Measurements from ENCODE around the gene DNPH1. TPM values are rescaled to one million over a fixed set of nuclear protein-coding genes. Genes with fewer than 3 reads are reported as not detected.

The DNPH1 gene
- total and polyA plus RNA-seq, 2 experiments from 2014 or later, result 124 to 136 TPM

- Histone ChIP-seq H3K27ac (no peak overlapping the region), H3K4me2 (no peak overlapping the region), H3K9me2 (replicated peaks; ENCODE audit: insufficient read depth) (no peaks in the 10 kb centered on the region), H3K79me2 (no peaks in the 10 kb centered on the region), H3K4me1 (ENCODE audit: insufficient read depth) (peaks cover 44% of the 10 kb centered on the region), H4K20me1 (ENCODE audit: insufficient read depth, poor library complexity, severe bottlenecking) (no peaks in the 10 kb centered on the region), H3K4me3 (no peak overlapping the region), H3K36me3 (replicated peaks; ENCODE audit: insufficient read depth, low read depth) (no peaks in the 10 kb centered on the region), H3K9me3 (ENCODE audit: low read depth) (no peaks in the 10 kb centered on the region), H2AFZ (no peak overlapping the region), H3K27me3 (no peaks in the 10 kb centered on the region)
- 86% methylated on average over 6 of the region's 6 CpGs for WGBS (ENCODE audit: low lambda C conversion rate, missing lambda C conversion rate)
- TF ChIP-seq CTCF (IDR thresholded peaks at IDR 0.05; ENCODE audit: poor library complexity), result no peak
- TF ChIP-seq EZH2 (IDR thresholded peaks at IDR 0.05; ENCODE audit: borderline replicate concordance), result no peak
- TF ChIP-seq EZH2phosphoT487 (IDR thresholded peaks at IDR 0.05; ENCODE audit: low read depth, severe bottlenecking, unreplicated experiment), result no peak
- no peak for DNase-seq (ENCODE audit: low spot score)
These were observed 36.3 kb upstream of the DNPH1 start for GRCh38 chr6:43265564-43265963.

- H3K9me3 ChIP-seq (ENCODE audit: low read depth), result no peaks in the 10 kb centered on the region
- H3K27me3 ChIP-seq, result no peaks in the 10 kb centered on the region
- no peak overlapping the region for H3K27ac ChIP-seq
- no peaks in the 10 kb centered on the region for H4K20me1 ChIP-seq (ENCODE audit: insufficient read depth, poor library complexity, severe bottlenecking)
- 95% methylated on average over 5 of the region's 5 CpGs for WGBS (ENCODE audit: low lambda C conversion rate, missing lambda C conversion rate)
- H3K4me1 ChIP-seq (ENCODE audit: insufficient read depth), result peaks cover 35% of the 10 kb centered on the region
- H3K36me3 ChIP-seq (replicated peaks; ENCODE audit: insufficient read depth, low read depth), result no peaks in the 10 kb centered on the region
- TF ChIP-seq EZH2phosphoT487 (IDR thresholded peaks at IDR 0.05; ENCODE audit: low read depth, severe bottlenecking, unreplicated experiment) (no peak), EZH2 (IDR thresholded peaks at IDR 0.05; ENCODE audit: borderline replicate concordance) (no peak), CTCF (IDR thresholded peaks at IDR 0.05; ENCODE audit: poor library complexity) (no peak)
- no peaks in the 10 kb centered on the region for H3K79me2 ChIP-seq
- no peaks in the 10 kb centered on the region for H3K9me2 ChIP-seq (replicated peaks; ENCODE audit: insufficient read depth)
- H2AFZ ChIP-seq, result no peak overlapping the region
- H3K4me2 ChIP-seq, result no peak overlapping the region
- DNase-seq (ENCODE audit: low spot score), result no peak
- no peak overlapping the region for H3K4me3 ChIP-seq
These were observed 35.4 kb upstream of the DNPH1 start for GRCh38 chr6:43264599-43265145.

DNA sequence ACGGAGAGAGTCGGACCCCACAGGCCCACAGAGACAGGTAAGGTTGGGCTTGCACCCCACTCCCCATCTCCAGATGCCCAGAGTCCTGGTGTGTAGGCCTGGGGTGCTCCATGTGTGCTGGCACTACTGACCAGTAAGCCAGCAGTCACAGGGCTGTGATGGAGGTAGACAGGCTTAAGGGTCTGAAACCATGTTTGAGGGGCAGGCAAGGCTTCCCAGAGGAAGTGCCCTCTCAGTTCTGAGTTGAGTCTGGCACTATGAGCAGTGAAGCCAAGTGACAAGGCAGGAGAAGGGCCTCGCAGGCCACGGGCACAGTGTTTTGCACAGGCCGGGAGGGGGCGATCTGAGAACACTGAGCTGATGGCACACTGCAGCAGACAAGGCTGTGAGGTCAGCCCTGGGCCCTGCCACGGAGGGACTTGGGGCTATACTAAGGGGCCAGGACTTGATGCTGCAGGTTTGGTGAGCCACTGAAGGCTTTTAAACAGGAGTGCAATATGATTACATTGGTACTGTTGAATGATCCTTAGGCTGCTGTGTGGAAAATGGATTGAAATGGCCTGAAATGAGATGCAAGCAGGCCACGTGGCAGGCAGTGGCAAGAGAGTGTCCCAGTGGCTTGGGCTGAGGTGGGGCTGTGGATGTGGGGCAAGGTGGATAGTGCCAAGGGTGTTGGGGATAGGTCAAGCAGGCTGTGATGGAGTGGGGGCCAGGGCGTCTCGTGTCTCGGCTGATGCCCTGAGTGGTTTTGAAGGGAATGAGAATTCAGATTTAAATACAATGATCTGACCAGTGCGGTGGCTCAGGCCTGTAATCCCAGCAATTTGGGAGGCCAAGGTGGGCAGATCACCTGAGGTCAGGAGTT is 34.3 kb upstream of the DNPH1 start:
- peak; percentile 90 for DNase-seq (ENCODE audit: low spot score)
- 54% methylated on average over 11 of the region's 12 CpGs for WGBS (ENCODE audit: low lambda C conversion rate, missing lambda C conversion rate)
- H3K4me3 ChIP-seq, result no peak overlapping the region

More for the DNA sequence above, 34.3 kb upstream of the DNPH1 start:
- Histone ChIP-seq H3K4me1 (ENCODE audit: insufficient read depth) (peaks cover 23% of the 10 kb centered on the region), H3K9me3 (ENCODE audit: low read depth) (no peaks in the 10 kb centered on the region), H4K20me1 (ENCODE audit: insufficient read depth, poor library complexity, severe bottlenecking) (no peaks in the 10 kb centered on the region), H3K79me2 (no peaks in the 10 kb centered on the region), H3K9me2 (replicated peaks; ENCODE audit: insufficient read depth) (no peaks in the 10 kb centered on the region), H3K27ac (no peak overlapping the region), H3K27me3 (no peaks in the 10 kb centered on the region), H3K36me3 (replicated peaks; ENCODE audit: insufficient read depth, low read depth) (no peaks in the 10 kb centered on the region), H3K4me2 (no peak overlapping the region), H2AFZ (no peak overlapping the region)
- TF ChIP-seq EZH2 (IDR thresholded peaks at IDR 0.05; ENCODE audit: borderline replicate concordance) (no peak), EZH2phosphoT487 (IDR thresholded peaks at IDR 0.05; ENCODE audit: low read depth, severe bottlenecking, unreplicated experiment) (no peak), CTCF (IDR thresholded peaks at IDR 0.05; ENCODE audit: poor library complexity) (peak; percentile 70)
